SK-N-MC (cell line): ENCODE results near the gene NPSR1.

Source experiments
- DNase-seq: peaks from one replicate; pipeline ENCODE4 v3.0.0-alpha.2; 2011; ENCODE audit warnings: low read depth, low spot score
- H3K27ac ChIP-seq: fragments of 200-600 bp; sonication (generic); 2 replicates; pipeline ENCODE4 v1.5.1; 2016; ENCODE audit warnings: mixed run types
- H3K36me3 ChIP-seq: fragments of 200-600 bp; sonication (generic); 2 replicates; pipeline ENCODE4 v1.6.1; 2017; ENCODE audit warnings: antibody characterized with exemption, low read length, mixed read lengths; ENCODE audit not compliant: insufficient read depth
- H3K4me3 ChIP-seq: fragments of 200-600 bp; sonication (generic); 2 replicates; pipeline ENCODE4 v1.5.1; 2016
- H3K9ac ChIP-seq: fragments of 200-600 bp; sonication (generic); 2 replicates; pipeline ENCODE4 v1.8.0; 2017; ENCODE audit warnings: mixed run types, mixed read lengths; ENCODE audit not compliant: insufficient read length
- H3K9me3 ChIP-seq: fragments of 200-600 bp; sonication (generic); 2 replicates; pipeline ENCODE4 v1.6.1; 2017; ENCODE audit warnings: low read depth, mild to moderate bottlenecking, antibody characterized with exemption, low read length, moderate library complexity, mixed read lengths
- EZH2 ChIP-seq: fragments of 200-600 bp; sonication (generic); IDR thresholded peaks from one replicate; pipeline ENCODE4 v1.6.1; 2017; ENCODE audit warnings: antibody characterized with exemption
- FOXP2 ChIP-seq: optimal IDR thresholded peaks from 2 replicates; pipeline ENCODE3; 2011; ENCODE audit warnings: mild to moderate bottlenecking, moderate library complexity; ENCODE audit not compliant: insufficient read depth; ENCODE audit errors: extremely low read length, control extremely low read depth
- POLR2AphosphoS5 ChIP-seq: IDR thresholded peaks from 2 replicates; pipeline ENCODE4 v1.6.1; 2012; ENCODE audit warnings: mild to moderate bottlenecking, low read depth, low read length, borderline replicate concordance

Gene NPSR1

DNA sequence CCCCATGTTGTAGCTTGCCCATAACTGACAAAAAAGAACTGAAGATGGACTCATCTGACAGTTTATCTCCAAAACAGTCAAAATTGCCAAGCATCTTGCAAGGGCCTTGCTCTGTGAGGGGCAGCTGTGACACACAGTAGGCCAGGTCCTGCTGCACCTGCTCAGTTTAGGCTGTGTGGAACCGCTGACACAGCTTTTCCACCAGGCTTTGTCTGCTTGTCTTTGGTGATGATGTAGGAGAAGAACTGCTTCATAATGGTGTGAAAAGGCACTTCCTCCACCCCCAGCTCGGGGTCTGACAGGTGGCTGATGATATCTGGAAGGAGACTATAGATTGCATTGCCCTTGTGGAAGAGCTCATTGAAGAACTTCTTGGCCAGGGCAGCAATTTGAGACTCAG is 92.6 kb downstream of the NPSR1 start:
- no peak overlapping the region for H3K27ac ChIP-seq
- H3K9ac ChIP-seq, result no peak overlapping the region
- no peaks in the 10 kb centered on the region for H3K9me3 ChIP-seq
- no peak overlapping the region for H3K4me3 ChIP-seq
- no peaks in the 10 kb centered on the region for H3K36me3 ChIP-seq
- TF ChIP-seq EZH2 (no peak), FOXP2 (no peak), POLR2AphosphoS5 (no peak)
- no peak for DNase-seq

DNA sequence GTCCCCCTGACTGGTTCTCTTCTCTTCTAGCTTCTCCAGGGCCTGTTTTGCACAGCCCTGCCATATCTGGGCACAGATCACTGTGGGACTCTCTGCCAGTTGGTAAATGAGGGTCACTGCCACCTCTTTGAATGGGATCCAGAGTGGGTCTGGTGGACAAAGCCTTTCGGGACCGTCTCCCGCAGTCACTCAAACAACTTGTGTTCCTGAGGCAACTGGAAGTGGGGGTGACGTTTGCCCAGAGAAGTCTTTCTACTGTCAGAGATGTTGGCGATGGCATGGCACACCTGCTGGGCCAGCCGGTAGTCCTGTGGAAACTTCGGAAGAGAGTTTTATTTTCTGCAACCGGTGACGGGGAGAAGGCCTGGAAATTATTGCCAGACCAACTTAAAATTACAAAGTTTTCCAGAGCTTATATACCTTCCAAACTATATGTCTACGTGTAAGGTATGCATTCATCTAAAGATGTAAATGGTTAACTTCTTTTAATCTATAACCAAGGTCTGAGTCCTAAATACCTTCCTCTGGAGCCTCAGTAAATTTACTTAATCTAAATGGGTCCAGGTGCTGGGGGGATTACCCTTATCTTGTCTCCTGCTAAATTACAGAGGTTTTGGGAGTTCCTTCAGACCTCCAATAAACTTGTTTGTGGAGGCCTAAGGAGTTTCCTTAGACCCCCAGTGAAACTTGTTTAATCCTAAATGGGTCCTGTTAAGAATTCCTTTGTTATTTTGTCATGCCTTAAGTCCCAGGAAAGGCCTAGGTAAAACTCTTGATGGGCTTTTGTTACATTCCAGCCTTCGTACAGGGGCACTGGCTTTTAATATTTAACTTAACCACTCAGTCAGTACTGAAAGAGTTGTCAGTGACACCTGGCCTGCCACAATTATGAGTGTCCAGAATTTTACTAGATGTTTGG is 94.0 kb downstream of the NPSR1 start:
- no peaks in the 10 kb centered on the region for H3K9me3 ChIP-seq
- no peak overlapping the region for H3K9ac ChIP-seq
- no peak overlapping the region for H3K4me3 ChIP-seq
- no peak overlapping the region for H3K27ac ChIP-seq
- no peak for DNase-seq
- TF ChIP-seq POLR2AphosphoS5 (no peak), FOXP2 (no peak), EZH2 (no peak)
- no peaks in the 10 kb centered on the region for H3K36me3 ChIP-seq

DNA sequence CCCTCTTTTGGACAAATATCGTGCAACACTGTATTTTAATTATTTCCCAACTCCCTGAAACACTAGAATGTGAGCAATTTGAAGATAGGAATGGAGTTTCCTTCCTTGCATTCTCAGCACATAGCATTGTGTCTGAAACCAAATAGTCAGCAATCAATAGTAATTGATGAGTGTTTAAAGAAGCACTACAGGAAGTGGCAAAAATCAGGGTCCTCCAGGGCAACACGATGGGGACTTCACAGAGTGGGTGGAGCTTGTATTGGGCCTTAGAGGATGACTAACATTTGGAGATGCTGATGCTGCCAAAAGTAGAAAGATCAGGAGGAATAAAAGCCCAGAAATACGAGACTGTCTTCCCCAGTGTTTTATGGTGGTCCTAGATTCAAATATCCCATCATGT is 94.9 kb downstream of the NPSR1 start:
- Histone ChIP-seq H3K4me3 (no peak overlapping the region), H3K9ac (no peak overlapping the region), H3K36me3 (no peaks in the 10 kb centered on the region), H3K9me3 (no peaks in the 10 kb centered on the region), H3K27ac (no peak overlapping the region)
- TF ChIP-seq EZH2, result no peak
- no peak for TF ChIP-seq FOXP2
- no peak for TF ChIP-seq POLR2AphosphoS5
- no peak for DNase-seq

- no peak for TF ChIP-seq EZH2
- no peak for TF ChIP-seq POLR2AphosphoS5
- no peak for TF ChIP-seq FOXP2
- H3K27ac ChIP-seq, result no peak overlapping the region
- DNase-seq, result no peak
- no peak overlapping the region for H3K4me3 ChIP-seq
- H3K36me3 ChIP-seq, result no peaks in the 10 kb centered on the region
- H3K9me3 ChIP-seq, result no peaks in the 10 kb centered on the region
- H3K9ac ChIP-seq, result no peak overlapping the region
These were observed 97.0 kb downstream of the NPSR1 start for GRCh38 chr7:34755008-34755407.

GRCh38 chr7:34756025-34756437 is 98.0 kb downstream of the NPSR1 start:
- no peak overlapping the region for H3K27ac ChIP-seq
- no peak overlapping the region for H3K4me3 ChIP-seq
- H3K9ac ChIP-seq, result no peak overlapping the region
- no peaks in the 10 kb centered on the region for H3K9me3 ChIP-seq
- no peaks in the 10 kb centered on the region for H3K36me3 ChIP-seq
- no peak for TF ChIP-seq FOXP2
- no peak for TF ChIP-seq EZH2
- TF ChIP-seq POLR2AphosphoS5, result no peak
- no peak for DNase-seq

GRCh38 chr7:34756691-34757090 is 98.7 kb downstream of the NPSR1 start:
- Histone ChIP-seq H3K9me3 (no peaks in the 10 kb centered on the region), H3K4me3 (no peak overlapping the region), H3K36me3 (no peaks in the 10 kb centered on the region), H3K27ac (no peak overlapping the region), H3K9ac (no peak overlapping the region)
- DNase-seq, result no peak
- TF ChIP-seq POLR2AphosphoS5 (no peak), EZH2 (no peak), FOXP2 (no peak)

- Histone ChIP-seq H3K4me3 (no peak overlapping the region), H3K36me3 (no peaks in the 10 kb centered on the region), H3K27ac (no peak overlapping the region), H3K9ac (no peak overlapping the region), H3K9me3 (no peaks in the 10 kb centered on the region)
- no peak for DNase-seq
- TF ChIP-seq POLR2AphosphoS5, result no peak
- TF ChIP-seq EZH2, result no peak
- no peak for TF ChIP-seq FOXP2
These were observed 99.6 kb downstream of the NPSR1 start for GRCh38 chr7:34757570-34758110.

- no peak for DNase-seq
- no peak for TF ChIP-seq FOXP2
- no peak for TF ChIP-seq EZH2
- no peak for TF ChIP-seq POLR2AphosphoS5
- no peak overlapping the region for H3K27ac ChIP-seq
- H3K36me3 ChIP-seq, result no peaks in the 10 kb centered on the region
- no peak overlapping the region for H3K4me3 ChIP-seq
- no peak overlapping the region for H3K9ac ChIP-seq
- no peaks in the 10 kb centered on the region for H3K9me3 ChIP-seq
These were observed 100.1 kb downstream of the NPSR1 start for GRCh38 chr7:34758111-34758601.
